GM12892 (cell line): ENCODE data around the gene USP15.

Source experiments
- POLR2A ChIP-seq: IDR thresholded peaks from 2 replicates; pipeline ENCODE4 v1.6.1; 2011; ENCODE audit warnings: low read depth, low read length, control low read depth
- POLR2AphosphoS5 ChIP-seq: IDR thresholded peaks from 2 replicates; pipeline ENCODE4 v1.6.1; 2011; ENCODE audit warnings: low read depth, low read length, control low read depth

GRCh38 chr12:62215506-62215905 is 44.7 kb upstream of the USP15 start:
- TF ChIP-seq POLR2AphosphoS5 (no peak), POLR2A (no peak)
